Endothelial cell of hepatic sinusoid (primary cell): ENCODE data around the gene SFPQ.
"Not testable (repeated sequence)": the region's sequence is repeated elsewhere in the genome, so short reads cannot be mapped to it uniquely, and the experiment has no call there.

ENCODE experiments used
- in situ Hi-C: cut with HindIII; loops from 2 replicates; pipeline ENCODE4 v1.10.0; 2017; ENCODE audit warnings: low sequenced_read_pairs

Gene SFPQ

DNA sequence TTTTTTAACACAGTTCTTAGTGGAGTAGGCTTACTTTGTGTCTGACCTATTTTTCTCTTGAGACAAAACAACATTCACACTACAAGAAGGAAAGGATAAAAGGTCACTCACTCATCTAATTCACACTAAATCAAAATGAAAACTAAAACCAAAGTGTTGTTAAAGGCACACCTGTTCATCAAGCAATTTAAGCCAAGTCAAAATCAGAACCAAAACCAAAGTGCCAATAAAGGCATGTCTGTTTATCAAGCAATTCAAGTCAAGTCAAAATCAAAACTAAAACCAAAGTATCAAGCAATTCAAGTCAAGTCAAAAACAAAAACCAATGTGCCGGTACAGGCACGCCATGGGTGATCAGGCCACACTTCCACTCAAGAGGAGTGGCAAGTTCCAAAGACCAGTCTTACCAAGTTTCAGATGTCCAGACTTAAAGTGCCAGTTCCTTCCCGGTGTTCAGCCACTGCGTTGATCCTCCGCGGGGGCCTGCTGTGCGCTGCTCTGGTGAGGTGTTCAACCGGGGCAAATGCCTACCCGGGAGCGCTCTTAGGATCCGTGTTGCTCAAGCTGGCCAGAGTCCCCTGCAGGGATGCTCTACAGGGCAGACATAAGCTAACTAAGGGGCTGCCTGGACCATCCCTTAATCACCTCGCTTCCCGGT is 46.9 kb downstream of the SFPQ start:
- in situ Hi-C loops: not testable (repeated sequence)

DNA sequence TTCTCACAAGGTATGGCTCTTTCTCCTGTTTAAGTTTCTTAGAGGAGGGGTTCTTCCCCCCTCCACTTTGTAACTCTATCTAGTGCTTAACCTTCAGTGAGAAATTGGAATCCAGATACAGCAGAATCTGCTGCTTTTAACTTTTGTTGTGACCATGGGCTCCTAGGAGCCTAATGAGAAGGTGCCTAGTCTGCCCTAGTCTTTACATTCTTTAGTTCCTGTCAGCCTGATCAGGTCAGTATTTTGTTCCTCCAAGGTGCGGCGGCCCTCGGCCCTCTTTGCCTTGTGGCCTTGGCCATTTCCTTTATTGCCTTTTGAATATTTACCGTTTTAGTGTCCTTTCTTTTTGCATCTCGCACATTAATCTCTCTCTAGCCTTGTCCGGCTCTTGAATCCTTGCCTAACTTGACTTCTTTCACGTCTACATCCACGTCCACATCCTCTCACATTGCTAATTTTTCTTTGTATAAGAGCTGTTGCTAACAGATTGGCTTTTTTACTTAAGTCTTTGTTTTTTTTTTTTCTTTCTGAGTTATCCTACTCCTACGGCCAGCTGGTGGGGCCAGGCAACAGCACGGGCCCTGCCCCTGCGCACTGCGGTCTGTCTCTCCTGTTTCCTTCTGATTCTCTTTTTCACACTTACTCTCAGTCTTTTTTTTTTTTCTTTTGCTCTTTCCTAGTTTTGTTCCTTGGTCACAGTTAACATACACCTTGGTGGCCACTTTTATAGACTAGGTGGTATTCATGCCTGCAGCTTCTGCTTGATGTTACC is 49.0 kb downstream of the SFPQ start:
- in situ Hi-C loops: no loop called here

DNA sequence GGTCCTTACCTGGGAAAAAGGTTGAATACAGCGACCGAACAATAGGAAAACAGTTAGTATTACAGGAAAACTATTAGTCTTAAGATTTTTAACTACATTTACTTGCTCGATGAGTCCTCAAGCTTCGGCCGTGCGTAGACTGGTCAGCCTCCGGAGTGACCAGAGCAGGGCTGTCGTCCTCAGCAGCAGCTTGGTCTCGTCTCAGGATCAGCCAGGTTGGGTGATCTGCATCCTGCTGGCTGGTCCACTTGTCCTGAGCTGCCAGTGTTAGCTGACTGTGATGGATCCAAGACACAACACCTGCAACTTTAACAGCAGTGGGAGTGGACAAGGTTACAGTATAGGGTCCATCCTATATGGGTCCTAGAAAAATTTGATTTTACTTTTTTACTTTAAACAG is 50.2 kb downstream of the SFPQ start:
- in situ Hi-C loops: not testable (repeated sequence)

DNA sequence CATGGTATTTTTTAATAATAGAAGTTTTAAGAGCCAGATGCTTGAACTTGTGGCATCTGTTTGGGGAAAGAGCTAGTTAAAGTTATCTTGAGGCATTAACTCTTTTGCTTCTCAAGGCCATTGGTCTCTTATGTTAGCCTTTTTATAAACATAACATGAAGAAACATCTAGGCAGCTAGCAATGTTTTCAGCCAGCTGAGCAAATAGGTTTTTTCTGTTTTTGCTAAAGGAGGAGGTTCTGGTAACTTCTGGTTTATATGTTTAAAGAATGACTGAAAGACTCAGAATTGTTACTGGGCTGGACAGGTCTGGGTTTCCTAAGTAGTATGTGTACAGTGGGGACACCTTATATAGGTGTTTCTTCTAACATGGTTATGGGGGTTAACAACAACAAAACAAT is 50.7 kb downstream of the SFPQ start:
- in situ Hi-C loops: not testable (repeated sequence)

DNA sequence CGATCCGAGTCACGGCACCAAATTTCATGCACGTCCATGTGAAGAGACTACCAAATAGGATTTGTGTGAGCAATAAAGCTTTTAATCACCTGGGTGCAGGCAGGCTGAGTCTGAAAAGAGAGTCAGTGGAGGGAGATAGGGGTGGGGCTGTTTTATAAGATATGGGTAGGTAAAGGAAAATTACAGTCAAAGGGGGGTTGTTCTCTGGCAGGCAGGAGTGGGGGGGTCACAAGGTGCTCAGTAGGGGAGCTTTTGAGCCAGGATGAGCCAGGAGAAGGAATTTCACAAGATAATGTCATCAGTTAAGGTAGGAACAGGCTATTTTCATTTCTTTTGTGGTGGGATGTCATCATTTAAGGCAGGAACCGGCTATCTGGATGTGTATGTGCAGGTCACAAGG is 55.4 kb downstream of the SFPQ start:
- in situ Hi-C loops: not testable (repeated sequence)

DNA sequence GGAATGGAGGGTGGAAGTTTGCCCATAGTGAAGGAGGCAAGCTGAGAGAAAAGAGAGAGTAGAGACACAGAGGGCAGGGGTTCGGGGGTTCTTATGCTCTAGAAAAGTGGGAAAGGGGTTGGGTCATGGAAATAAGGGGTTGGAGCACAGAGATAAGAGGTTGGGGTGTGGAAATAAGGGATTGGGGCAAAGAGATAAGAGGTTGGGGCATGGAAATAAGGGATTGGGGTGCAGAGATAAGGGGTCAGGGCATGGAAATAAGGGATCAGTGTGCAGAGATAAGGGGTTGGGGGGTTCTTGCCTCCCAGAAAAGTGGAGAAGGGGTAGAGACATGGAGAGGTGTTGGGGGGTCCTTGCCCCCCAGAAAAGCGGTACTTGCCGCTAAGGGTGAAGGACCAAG is 56.2 kb downstream of the SFPQ start:
- in situ Hi-C loops: no loop called here
